Heart left ventricle (tissue), 16 donors: ENCODE results near the gene TC2N. TPM values are rescaled to one million over a fixed set of nuclear protein-coding genes. Genes with fewer than 3 reads are reported as not detected.
"Not testable (repeated sequence)": the region's sequence is repeated elsewhere in the genome, so short reads cannot be mapped to it uniquely, and the experiment has no call there.

Source experiments
- ATAC-seq, 4 donors: fragments of 200-7000 bp; cut with Tn5 transposase; one replicate each; pipeline ENCODE4 v1.9.1; 2020 to 2022; ENCODE audit warnings: moderate library complexity in 4 of 4, mild to moderate bottlenecking in 3 of 4, moderate number of reproducible peaks in 1 of 4
- DNase-seq, 5 donors: peaks; one replicate each; pipeline ENCODE4 v3.0.0-alpha.2; 2020
- H3K27ac ChIP-seq, 12 donors: fragments of 200-600 bp; sonication (generic) in 4 of 12; one replicate each; pipeline versions ENCODE4 v1.5.0 to v1.8.0; 2016 to 2022; ENCODE audit warnings: mild to moderate bottlenecking in 2 of 12
- H3K27me3 ChIP-seq, 9 donors: fragments of 200-600 bp; sonication (generic) in 2 of 9; one replicate each; pipeline versions ENCODE4 v1.5.1 to v1.8.0; 2016 to 2022; ENCODE audit warnings: mild to moderate bottlenecking in 3 of 9
- H3K36me3 ChIP-seq, 9 donors: fragments of 200-600 bp; sonication (generic) in 2 of 9; one replicate each; pipeline versions ENCODE4 v1.5.0 to v1.8.0; 2018 to 2022; ENCODE audit warnings: mild to moderate bottlenecking in 2 of 9
- H3K4me1 ChIP-seq, 12 donors: fragments of 200-600 bp; sonication (generic) in 4 of 12; one replicate each; pipeline versions ENCODE4 v1.5.0 to v1.8.0; 2016 to 2022; ENCODE audit warnings: mild to moderate bottlenecking in 3 of 12
- H3K4me3 ChIP-seq, 12 donors: fragments of 200-600 bp; sonication (generic) in 4 of 12; one replicate each; pipeline versions ENCODE4 v1.5.0 to v1.8.0; 2017 to 2022; ENCODE audit warnings: mild to moderate bottlenecking in 9 of 12, moderate library complexity in 4 of 12
- H3K9me3 ChIP-seq, 12 donors: fragments of 200-600 bp; sonication (generic) in 4 of 12; one replicate each; pipeline versions ENCODE4 v1.5.0 to v1.8.0; 2016 to 2022; ENCODE audit warnings: mild to moderate bottlenecking in 1 of 12
- CTCF ChIP-seq, 12 donors: fragments of 200-600 bp; sonication (generic) in 4 of 12; IDR thresholded peaks; one replicate each; pipeline versions ENCODE4 v1.5.0 to v1.8.0; 2018 to 2022; ENCODE audit warnings: antibody characterized with exemption in 12 of 12, mild to moderate bottlenecking in 5 of 12
- POLR2A ChIP-seq, 2 donors: fragments of 450-650 bp; IDR thresholded peaks; one replicate each; pipeline ENCODE4 v1.6.1; 2017; ENCODE audit warnings: antibody characterized with exemption in 2 of 2, mild to moderate bottlenecking in 2 of 2, moderate library complexity in 2 of 2
- WGBS, 4 donors: extraction: QIAGEN DNeasy Blood & Tissue Kit in 2 of 4; methylation state at CpG; one replicate each; pipeline versions ENCODE4 v1.1.5 to v1.1.7; 2013 to 2018; 5-methylcytosine and 5-hydroxymethylcytosine counted together
- intact Hi-C, 10 donors: fragments of 100-400 bp; cut with DNase I; formaldehyde crosslinking; loops; one replicate each; pipeline versions ENCODE4 v1.11.1 to v1.14.2; 2022
- polyA plus RNA-seq, 2 donors: library from polyadenylated mRNA; stranded (reverse); fragments of 200-250 nt; gene quantifications; one replicate each; pipeline ENCODE4 v1.2.3, GENCODE V29; 2013
- total RNA-seq, 9 donors: library from RNA; depleted of rRNA in 2 of 9; stranded (reverse); fragments of >200 nt in 2 of 9; fragmentation: NEBNext Ultra II Directional in 3 of 9; extraction: Animal tissue kit (Norgen Biotek cat#: 25700) in 3 of 9; gene quantifications; one replicate each; pipeline versions ENCODE4 v1.1.0 to v1.2.4, GENCODE V29; 2016 to 2023
- donor health status: ischemic (EF 13 %, LVEDD 7.1; RV severe dilation, severe dysfunction).
- donor health status: healthy with polysubstance abuse.
- donor health status: DM: no; HTN: yes; CAD: no.
- donor health status: DM: no; HTN: no; CAD: no.
- donor health status: ischemic (EF 25% LVEDD 6.9; RV normal size, moderate dysfunction).
- donor health status: ischemic (EF 25% LVEDD 5.7; RV mildly dilated, moderate dysfunction).
- donor health status: healthy.
- donor health status: DM: yes; HTN: yes; CAD: no.
- donor health status: ischemic (EF 35%, LVEDD 5.7; RV mildly dilated, moderate dysfunction).
- donor health status: nonischemic (EF 11% LVEDD 7.7; RV severe dilation, severe dysfunction).
- donor health status: DM: yes; HTN: yes; CAD: no.
- donor health status: PGD.
- donor health status: ischemic (EF 29% LVEDD 5.4; RV normal size, mild dysfunction).
- donor health status: nonischemic (EF 23%, LVEDD 6.1; RV moderate dilation, normal function).

Gene TC2N
- total and polyA plus RNA-seq, 11 donors, result 1.1 to 17.1 (median 2.8) TPM

- 81 to 93% (median 85%) methylated on average over 2 of the region's 2 CpGs for WGBS, 4 donors
- Histone ChIP-seq H3K36me3 (no peaks in the 10 kb centered on the region), H3K4me3 (no peak overlapping the region), H3K27me3 (peaks cover 0 to 12% (median 0%) of the 10 kb centered on the region in 9 donors), H3K9me3 (no peaks in the 10 kb centered on the region), H3K27ac (no peak overlapping the region), H3K4me1 (peaks cover 0 to 5% (median 0%) of the 10 kb centered on the region in 12 donors)
- ATAC-seq (no peak), DNase-seq (no peak)
- TF ChIP-seq CTCF (IDR thresholded peaks at IDR 0.05) (no peak), POLR2A (IDR thresholded peaks at IDR 0.05) (no peak)
- intact Hi-C loops, result no loop called here
Observed at GRCh38 chr14:91845652-91846051, 21.7 kb downstream of the TC2N start.

GRCh38 chr14:91845056-91845455, 22.3 kb downstream of the TC2N start:
- ATAC-seq, H3K4me3 ChIP-seq, H3K27ac ChIP-seq, H3K9me3 ChIP-seq, H3K4me1 ChIP-seq, DNase-seq, intact Hi-C loops, H3K36me3 ChIP-seq: not testable (repeated sequence)
- 92 to 97% (median 96%) methylated on average over 8 of the region's 8 CpGs for WGBS, 4 donors
- peaks cover 0 to 12% (median 0%) of the 10 kb centered on the region in 9 donors for H3K27me3 ChIP-seq

- no peak overlapping the region for H3K27ac ChIP-seq
- 49 to 64% (median 61%) methylated on average over 4 of the region's 4 CpGs for WGBS, 4 donors
- H3K9me3 ChIP-seq, result no peaks in the 10 kb centered on the region
- H3K4me3 ChIP-seq, result no peak overlapping the region
- H3K4me1 ChIP-seq, result peaks cover 0 to 5% (median 0%) of the 10 kb centered on the region in 12 donors
- intact Hi-C loops, result no loop called here
- H3K27me3 ChIP-seq, result peaks cover 0 to 15% (median 0%) of the 10 kb centered on the region in 9 donors
- no peak for TF ChIP-seq POLR2A (IDR thresholded peaks at IDR 0.05)
- no peak for TF ChIP-seq CTCF (IDR thresholded peaks at IDR 0.05)
- ATAC-seq, result no peak
- DNase-seq, result no peak
- H3K36me3 ChIP-seq, result no peaks in the 10 kb centered on the region
Observed at GRCh38 chr14:91844029-91844428, 23.3 kb downstream of the TC2N start.

- no peak overlapping the region for H3K4me3 ChIP-seq
- DNase-seq, result no peak
- TF ChIP-seq POLR2A (IDR thresholded peaks at IDR 0.05), result no peak
- no peak for TF ChIP-seq CTCF (IDR thresholded peaks at IDR 0.05)
- no peaks in the 10 kb centered on the region for H3K36me3 ChIP-seq
- no peak for ATAC-seq
- H3K27me3 ChIP-seq, result peaks cover 0 to 21% (median 0%) of the 10 kb centered on the region in 9 donors
- peaks cover 0 to 5% (median 0%) of the 10 kb centered on the region in 12 donors for H3K4me1 ChIP-seq
- intact Hi-C loops, result no loop called here
- no peak overlapping the region for H3K27ac ChIP-seq
- no peaks in the 10 kb centered on the region for H3K9me3 ChIP-seq
- 49 to 59% (median 55%) methylated on average over 4 of the region's 4 CpGs for WGBS, 4 donors
Observed at GRCh38 chr14:91843437-91843836, 23.9 kb downstream of the TC2N start.

- DNase-seq, result no peak
- TF ChIP-seq CTCF (IDR thresholded peaks at IDR 0.05) (no peak), POLR2A (IDR thresholded peaks at IDR 0.05) (no peak)
- no peak overlapping the region for H3K4me3 ChIP-seq
- H3K9me3 ChIP-seq, result no peaks in the 10 kb centered on the region
- peaks cover 2 to 42% (median 12%) of the 10 kb centered on the region in 9 donors for H3K27me3 ChIP-seq
- H3K36me3 ChIP-seq, result no peaks in the 10 kb centered on the region
- no peak overlapping the region for H3K27ac ChIP-seq
- intact Hi-C loops, result no loop called here
- no peak for ATAC-seq
- peaks cover 0 to 12% (median 4%) of the 10 kb centered on the region in 12 donors for H3K4me1 ChIP-seq
Observed at GRCh38 chr14:91841065-91841464, 26.3 kb downstream of the TC2N start.
